ENCODE results near the gene COL24A1. TPM values are rescaled to one million over a fixed set of nuclear protein-coding genes. Genes with fewer than 3 reads are reported as not detected.
"Not testable (repeated sequence)": the region's sequence is repeated elsewhere in the genome, so short reads cannot be mapped to it uniquely, and the experiment has no call there.

The COL24A1 gene
- total RNA-seq, 4 donors from 2014 or later: 0.12 to 1.1 (median 0.58) TPM

- DNase-seq (ENCODE audit: low spot score) (no peak), ATAC-seq (ENCODE audit: low FRiP score) (no peak)
- TF ChIP-seq CTCF (IDR thresholded peaks at IDR 0.05): no peak
These were observed 408.5 kb downstream of the COL24A1 start for GRCh38 chr1:85748120-85748519.

GRCh38 chr1:85746777-85747176 lies 409.8 kb downstream of the COL24A1 start:
- no peak for TF ChIP-seq CTCF (IDR thresholded peaks at IDR 0.05)
- no peak for DNase-seq (ENCODE audit: low spot score)
- ATAC-seq (ENCODE audit: low FRiP score): no peak

GRCh38 chr1:85743814-85744213 lies 412.8 kb downstream of the COL24A1 start:
- TF ChIP-seq CTCF (IDR thresholded peaks at IDR 0.05): no peak
- ATAC-seq (ENCODE audit: low FRiP score): no peak

GRCh38 chr1:85734931-85735330 lies 421.6 kb downstream of the COL24A1 start:
- DNase-seq (ENCODE audit: low spot score): no peak
- TF ChIP-seq CTCF (IDR thresholded peaks at IDR 0.05): no peak
- no peak for ATAC-seq (ENCODE audit: low FRiP score)

More at GRCh38 chr1:85743814-85744213, 412.8 kb downstream of the COL24A1 start:
- DNase-seq (ENCODE audit: low spot score): no peak

GRCh38 chr1:85718678-85719340 lies 437.8 kb downstream of the COL24A1 start:
- no peak for ATAC-seq (ENCODE audit: low FRiP score)
- TF ChIP-seq CTCF (IDR thresholded peaks at IDR 0.05): no peak
- no peak for DNase-seq (ENCODE audit: low spot score)

- DNase-seq (ENCODE audit: low spot score); ATAC-seq (ENCODE audit: low FRiP score): not testable (repeated sequence)
These were observed 442.0 kb downstream of the COL24A1 start for GRCh38 chr1:85714418-85715114.

GRCh38 chr1:85708829-85709227 lies 447.7 kb downstream of the COL24A1 start:
- no peak for DNase-seq (ENCODE audit: low spot score)
- no peak for ATAC-seq (ENCODE audit: low FRiP score)
- TF ChIP-seq CTCF (IDR thresholded peaks at IDR 0.05): no peak
